CD4-positive, alpha-beta T cell (primary cell): ENCODE measurements around the gene CRIP2. TPM values are rescaled to one million over a fixed set of nuclear protein-coding genes. Genes with fewer than 3 reads are reported as not detected.

ENCODE experiments used
- ATAC-seq: fragments of 200-7000 bp; cut with Tn5 transposase; one replicate; pipeline ENCODE4 v1.10.0; 2022; ENCODE audit warnings: mild to moderate bottlenecking; ENCODE audit not compliant: poor library complexity
- CTCF ChIA-PET: fragments of 350-600 bp; sonication (Branson Sonifier 250); formaldehyde crosslinking; loops from one replicate; lab custom pipeline; 2021; ENCODE audit warnings: antibody characterized with exemption, inconsistent platforms; lab: Charles Lee
- POLR2A ChIA-PET: fragments of 350-600 bp; sonication (Branson Sonifier 250); formaldehyde crosslinking; loops from one replicate; lab custom pipeline; 2021; ENCODE audit warnings: antibody characterized with exemption, inconsistent platforms; lab: Charles Lee
- DNase-seq, 14 experiments: peaks; one replicate each; pipeline ENCODE4 v3.0.0-alpha.2; 2013 to 2020; ENCODE audit warnings: mixed read lengths in 2 of 14
- H3K27ac ChIP-seq, 2 donors: one replicate each; pipeline versions ENCODE4 v1.5.1 to v1.7.0; 2013; ENCODE audit warnings: low read length in 2 of 2, low read depth in 1 of 2, mild to moderate bottlenecking in 1 of 2
- H3K27me3 ChIP-seq, 2 experiments: 1 replicate in 1 of 2; 2 replicates in 1 of 2; pipeline versions ENCODE4 v1.6.1 to v1.7.0; 2013; ENCODE audit warnings: low read length in 2 of 2, control low read depth in 1 of 2, mild to moderate bottlenecking in 1 of 2, moderate library complexity in 1 of 2; ENCODE audit not compliant: insufficient read depth in 2 of 2, control insufficient read depth in 1 of 2
- H3K36me3 ChIP-seq: one replicate; pipeline ENCODE4 v1.6.1; 2013; ENCODE audit warnings: low read length, control low read depth; ENCODE audit not compliant: insufficient read depth
- H3K4me1 ChIP-seq: one replicate; pipeline ENCODE4 v1.6.1; 2013; ENCODE audit warnings: low read length, control low read depth; ENCODE audit not compliant: insufficient read depth
- H3K4me3 ChIP-seq: one replicate; pipeline ENCODE4 v1.5.1; 2013; ENCODE audit warnings: mild to moderate bottlenecking, low read length, moderate library complexity
- H3K9me3 ChIP-seq, 2 experiments: 1 replicate in 1 of 2; 2 replicates in 1 of 2; pipeline versions ENCODE4 v1.6.1 to v1.7.0; 2013; ENCODE audit warnings: low read length in 2 of 2, mild to moderate bottlenecking in 2 of 2, control low read depth in 1 of 2, moderate library complexity in 1 of 2; ENCODE audit not compliant: control insufficient read depth in 1 of 2, insufficient read depth in 1 of 2
- H3K27ac Mint-ChIP-seq: one replicate; pipeline ENCODE4 v1.8.0; 2020; ENCODE audit warnings: mixed read lengths
- H3K27me3 Mint-ChIP-seq: one replicate; pipeline ENCODE4 v1.8.0; 2021; ENCODE audit warnings: mixed read lengths
- H3K36me3 Mint-ChIP-seq: one replicate; pipeline ENCODE4 v1.8.0; 2021; ENCODE audit warnings: low read depth, mixed read lengths
- H3K4me1 Mint-ChIP-seq: one replicate; pipeline ENCODE4 v1.8.0; 2021; ENCODE audit warnings: low read depth, mixed read lengths
- H3K4me3 Mint-ChIP-seq: one replicate; pipeline ENCODE4 v1.8.0; 2020; ENCODE audit warnings: mild to moderate bottlenecking, mixed read lengths
- H3K9me3 Mint-ChIP-seq: one replicate; pipeline ENCODE4 v1.8.0; 2020; ENCODE audit warnings: mixed read lengths
- CTCF ChIP-seq: fragments of 200-600 bp; IDR thresholded peaks from one replicate; pipeline ENCODE4 v1.8.0; 2022; ENCODE audit warnings: antibody characterized with exemption, mild to moderate bottlenecking
- intact Hi-C, 2 experiments: fragments of 100-400 bp; cut with DNase I in 1 of 2; cut with micrococcal nuclease in 1 of 2; formaldehyde crosslinking; loops; one replicate each; pipeline versions ENCODE4 v1.15.1 to v1.9.0; 2023 to 2025; cut with DNase I, micrococcal nuclease
- total RNA-seq, 174 experiments: library from RNA in 2 of 174; stranded (reverse) in 2 of 174; gene quantifications; one replicate each; pipeline ENCODE4 v1.2.3 and lab custom pipeline; 2021 to 2026

The CRIP2 gene
- total RNA-seq, 2 experiments from 2014 or later: 62.5 to 68.3 TPM

- peaks cover 10% of the 10 kb centered on the region for H3K36me3 Mint-ChIP-seq
- no peaks in the 10 kb centered on the region for H3K9me3 Mint-ChIP-seq
- peaks cover 54% of the 10 kb centered on the region for H3K4me1 Mint-ChIP-seq
- DNase-seq: peak in 1 of 14 experiments; percentile 24
- no peak for TF ChIP-seq CTCF
- intact Hi-C loops: loop anchor here in 1 of 2 experiments (1.0 kb wide), 1 partner anchor 8 kb away; no protein-coding TSS in a partner anchor
- ATAC-seq: no peak
- POLR2A ChIA-PET: interaction anchor here (1.0 to 7.7 kb wide), 5 partner anchors 8 to 462 kb away, joined by 3 to 154 read pairs (median 3); partner anchors contain the start of genes CDCA4 and TEDC1
- H3K27me3 Mint-ChIP-seq: no peaks in the 10 kb centered on the region
- Histone ChIP-seq H3K4me1 (peaks cover 89% of the 10 kb centered on the region), H3K36me3 (no peaks in the 10 kb centered on the region), H3K4me3 (peak overlapping the region; percentile 61), H3K27ac (peak overlapping the region; percentile 100), H3K9me3 (peaks cover 0 to 10% of the 10 kb centered on the region in 2 experiments), H3K27me3 (no peaks in the 10 kb centered on the region)
- peak overlapping the region; percentile 97 for H3K27ac Mint-ChIP-seq
- H3K4me3 Mint-ChIP-seq: peak overlapping the region; percentile 89
- CTCF ChIA-PET: interaction anchor here (3.1 kb wide), 1 partner anchor 9 kb away, joined by 155 read pairs; the partner anchor contains the start of gene TEDC1
These were observed 8.0 kb downstream of the CRIP2 start for GRCh38 chr14:105482486-105483110.

- H3K9me3 Mint-ChIP-seq: no peaks in the 10 kb centered on the region
- Histone ChIP-seq H3K27ac (peak overlapping the region; percentile 100), H3K9me3 (peaks cover 0 to 6% of the 10 kb centered on the region in 2 experiments), H3K4me3 (no peak overlapping the region), H3K4me1 (peaks cover 90% of the 10 kb centered on the region), H3K36me3 (peaks cover 2% of the 10 kb centered on the region), H3K27me3 (no peaks in the 10 kb centered on the region)
- peaks cover 10% of the 10 kb centered on the region for H3K36me3 Mint-ChIP-seq
- peak in 4 of 14 experiments; percentile 9 to 45 (median 20) for DNase-seq
- ChIA-PET POLR2A (no interaction called here), CTCF (no interaction called here)
- no peaks in the 10 kb centered on the region for H3K27me3 Mint-ChIP-seq
- intact Hi-C loops: no loop called here
- peak overlapping the region; percentile 97 for H3K27ac Mint-ChIP-seq
- no peak overlapping the region for H3K4me3 Mint-ChIP-seq
- H3K4me1 Mint-ChIP-seq: peaks cover 57% of the 10 kb centered on the region
- TF ChIP-seq CTCF: no peak
- ATAC-seq: no peak
These were observed 8.9 kb downstream of the CRIP2 start for GRCh38 chr14:105483300-105484068.

GRCh38 chr14:105484069-105484996 is 9.7 kb downstream of the CRIP2 start:
- H3K27ac ChIP-seq: peak overlapping the region; percentile 100
- H3K9me3 Mint-ChIP-seq: no peaks in the 10 kb centered on the region
- H3K4me3 ChIP-seq: no peak overlapping the region
- peaks cover 0 to 6% of the 10 kb centered on the region in 2 experiments for H3K9me3 ChIP-seq
- DNase-seq (peak; percentile 48 to 87 (median 68)), ATAC-seq (peak; percentile 15)
- H3K4me1 ChIP-seq: peaks cover 93% of the 10 kb centered on the region
- H3K36me3 ChIP-seq: peaks cover 10% of the 10 kb centered on the region
- peak overlapping the region; percentile 85 for H3K4me3 Mint-ChIP-seq
- intact Hi-C loops: no loop called here
- H3K27me3 Mint-ChIP-seq: no peaks in the 10 kb centered on the region
- peaks cover 10% of the 10 kb centered on the region for H3K36me3 Mint-ChIP-seq
- peak overlapping the region; percentile 97 for H3K27ac Mint-ChIP-seq
- TF ChIP-seq CTCF: no peak
- ChIA-PET POLR2A (no interaction called here), CTCF (no interaction called here)
- no peaks in the 10 kb centered on the region for H3K27me3 ChIP-seq
- H3K4me1 Mint-ChIP-seq: peaks cover 60% of the 10 kb centered on the region
